GM19099 (cell line): Measurements from ENCODE around the gene DNASE2B.

Source experiments
- POLR2A ChIP-seq: IDR thresholded peaks from 3 replicates; pipeline ENCODE4 v1.6.1; 2011; ENCODE audit warnings: low read depth; ENCODE audit not compliant: insufficient read length; ENCODE audit errors: extremely low read depth

DNASE2B gene

GRCh38 chr1:84462118-84462517, 63.8 kb downstream of the DNASE2B start:
- no peak for TF ChIP-seq POLR2A
